Thoracic aorta (tissue), 2 donors: Measurements from ENCODE around the gene CPEB3. TPM values are rescaled to one million over a fixed set of nuclear protein-coding genes. Genes with fewer than 3 reads are reported as not detected.

Experiments
- ATAC-seq: fragments of 150-250 bp; one replicate; pipeline ENCODE4 v1.8.0; 2017; ENCODE audit warnings: low read depth; ENCODE audit not compliant: insufficient number of reproducible peaks, low FRiP score
- DNase-seq: peaks from one replicate; pipeline ENCODE4 v3.0.0-alpha.2; 2020; ENCODE audit warnings: low spot score
- H3K27ac ChIP-seq, 2 donors: fragments of 200-600 bp; sonication (generic); 1 replicate in 1 of 2; 2 replicates in 1 of 2; pipeline ENCODE4 v1.5.1; 2016; ENCODE audit warnings: mild to moderate bottlenecking in 2 of 2, moderate library complexity in 2 of 2
- H3K27me3 ChIP-seq: fragments of 200-600 bp; sonication (generic); replicated peaks from 2 replicates; pipeline ENCODE4 v1.6.0; 2016; ENCODE audit warnings: mild to moderate bottlenecking; ENCODE audit not compliant: insufficient read depth
- H3K36me3 ChIP-seq: fragments of 200-600 bp; sonication (generic); one replicate; pipeline ENCODE4 v1.5.1; 2016
- H3K4me1 ChIP-seq, 2 donors: fragments of 200-600 bp; sonication (generic); 1 replicate in 1 of 2; 2 replicates in 1 of 2; pipeline versions ENCODE4 v1.5.1 to v1.6.0; 2016; ENCODE audit warnings: low read depth in 2 of 2, mild to moderate bottlenecking in 1 of 2; ENCODE audit not compliant: control insufficient read depth in 1 of 2
- H3K4me3 ChIP-seq: fragments of 200-600 bp; sonication (generic); 2 replicates; pipeline ENCODE4 v1.5.1; 2016; ENCODE audit warnings: mild to moderate bottlenecking
- H3K9me3 ChIP-seq: fragments of 200-600 bp; sonication (generic); 2 replicates; pipeline ENCODE4 v1.5.1; 2016
- total RNA-seq, 2 donors: library from RNA; depleted of rRNA; stranded (reverse); fragments of >200 nt; gene quantifications; one replicate each; pipeline versions ENCODE4 v1.1.0 to v1.2.3, GENCODE V29; 2016
- TF ChIP-seq, protein P1 (sequence below): fragments of 200-600 bp; sonication (generic); IDR thresholded peaks from one replicate; pipeline ENCODE4 v1.5.1; 2019; ENCODE audit warnings: antibody characterized with exemption

CPEB3 gene
- total RNA-seq, 2 donors from 2014 or later, result 6.8 to 12.2 TPM

DNA sequence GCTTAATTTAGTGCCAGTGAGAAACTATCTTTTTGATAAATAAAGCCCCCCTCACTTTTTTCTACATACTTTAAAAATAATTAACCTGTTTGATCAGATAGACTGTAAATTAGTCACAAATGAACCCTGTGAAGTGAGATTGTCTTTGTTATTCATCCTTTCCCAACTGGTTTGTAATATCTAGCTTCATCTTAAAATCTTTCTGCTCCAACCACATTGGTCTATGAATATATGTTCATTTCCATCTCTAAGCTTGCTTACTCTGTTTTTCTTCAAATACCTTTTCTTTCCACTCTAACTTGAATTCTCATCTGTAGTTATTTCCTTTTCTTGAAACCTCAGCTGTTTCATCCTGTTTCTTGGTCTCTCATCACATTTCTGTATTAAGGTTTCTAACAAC lies 12.2 kb upstream of the CPEB3 start:
- no peaks in the 10 kb centered on the region for H3K27me3 ChIP-seq
- peaks cover 6 to 11% of the 10 kb centered on the region in 2 donors for H3K4me1 ChIP-seq
- no peak overlapping the region for H3K27ac ChIP-seq
- ATAC-seq (no peak), DNase-seq (no peak)
- no peaks in the 10 kb centered on the region for H3K9me3 ChIP-seq
- no peaks in the 10 kb centered on the region for H3K36me3 ChIP-seq
- TF ChIP-seq, protein P1, sequence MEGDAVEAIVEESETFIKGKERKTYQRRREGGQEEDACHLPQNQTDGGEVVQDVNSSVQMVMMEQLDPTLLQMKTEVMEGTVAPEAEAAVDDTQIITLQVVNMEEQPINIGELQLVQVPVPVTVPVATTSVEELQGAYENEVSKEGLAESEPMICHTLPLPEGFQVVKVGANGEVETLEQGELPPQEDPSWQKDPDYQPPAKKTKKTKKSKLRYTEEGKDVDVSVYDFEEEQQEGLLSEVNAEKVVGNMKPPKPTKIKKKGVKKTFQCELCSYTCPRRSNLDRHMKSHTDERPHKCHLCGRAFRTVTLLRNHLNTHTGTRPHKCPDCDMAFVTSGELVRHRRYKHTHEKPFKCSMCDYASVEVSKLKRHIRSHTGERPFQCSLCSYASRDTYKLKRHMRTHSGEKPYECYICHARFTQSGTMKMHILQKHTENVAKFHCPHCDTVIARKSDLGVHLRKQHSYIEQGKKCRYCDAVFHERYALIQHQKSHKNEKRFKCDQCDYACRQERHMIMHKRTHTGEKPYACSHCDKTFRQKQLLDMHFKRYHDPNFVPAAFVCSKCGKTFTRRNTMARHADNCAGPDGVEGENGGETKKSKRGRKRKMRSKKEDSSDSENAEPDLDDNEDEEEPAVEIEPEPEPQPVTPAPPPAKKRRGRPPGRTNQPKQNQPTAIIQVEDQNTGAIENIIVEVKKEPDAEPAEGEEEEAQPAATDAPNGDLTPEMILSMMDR, result no peak
- H3K4me3 ChIP-seq, result no peak overlapping the region

- DNase-seq, result no peak
- H3K4me1 ChIP-seq, result peaks cover 8 to 17% of the 10 kb centered on the region in 2 donors
Observed at GRCh38 chr10:92298487-92298886, 7.6 kb upstream of the CPEB3 start.

GRCh38 chr10:92291921-92292845 lies 1.3 kb upstream of the CPEB3 start:
- H3K36me3 ChIP-seq, result peaks cover 5% of the 10 kb centered on the region
- TF ChIP-seq, protein P1, result peak; percentile 34
- H3K27ac ChIP-seq, result peak overlapping the region; percentile 95 to 98
- no peaks in the 10 kb centered on the region for H3K27me3 ChIP-seq
- peak overlapping the region; percentile 96 for H3K4me3 ChIP-seq
- no peaks in the 10 kb centered on the region for H3K9me3 ChIP-seq
- no peak for ATAC-seq
- H3K4me1 ChIP-seq, result peaks cover 0 to 21% of the 10 kb centered on the region in 2 donors
- DNase-seq, result no peak

More at GRCh38 chr10:92298487-92298886, 7.6 kb upstream of the CPEB3 start:
- H3K27me3 ChIP-seq, result no peaks in the 10 kb centered on the region
- TF ChIP-seq, protein P1, result no peak
- no peak overlapping the region for H3K27ac ChIP-seq
- peaks cover 5% of the 10 kb centered on the region for H3K36me3 ChIP-seq
- no peak overlapping the region for H3K4me3 ChIP-seq
- H3K9me3 ChIP-seq, result no peaks in the 10 kb centered on the region
- ATAC-seq, result no peak

- no peaks in the 10 kb centered on the region for H3K27me3 ChIP-seq
Observed at GRCh38 chr10:92291616-92291865, 663 bp upstream of the CPEB3 start.

More at GRCh38 chr10:92291616-92291865, 663 bp upstream of the CPEB3 start:
- H3K36me3 ChIP-seq, result peaks cover 5% of the 10 kb centered on the region
- H3K9me3 ChIP-seq, result no peaks in the 10 kb centered on the region
- TF ChIP-seq, protein P1, result no peak
- peak overlapping the region; percentile 95 to 98 for H3K27ac ChIP-seq
- peak overlapping the region; percentile 96 for H3K4me3 ChIP-seq
- ATAC-seq (no peak), DNase-seq (no peak)
- H3K4me1 ChIP-seq, result peaks cover 0 to 21% of the 10 kb centered on the region in 2 donors
